Dendritic cell treated with granulocyte-macrophage colony-stimulating factor and Interleukin-4, amounts not matched to agents 40 ng/mL and 50 ng/mL, for 4 days (primary cell): ENCODE results near the gene EID3.
"Not testable (repeated sequence)": the region's sequence is repeated elsewhere in the genome, so short reads cannot be mapped to it uniquely, and the experiment has no call there.

Experiments
- H3K27ac Mint-ChIP-seq: one replicate; pipeline ENCODE4 v1.8.0; 2022; ENCODE audit warnings: mild to moderate bottlenecking, mixed read lengths
- H3K27me3 Mint-ChIP-seq: one replicate; pipeline ENCODE4 v1.8.0; 2022; ENCODE audit warnings: mild to moderate bottlenecking, mixed read lengths
- H3K36me3 Mint-ChIP-seq: one replicate; pipeline ENCODE4 v1.8.0; 2022; ENCODE audit warnings: low read depth, mixed read lengths
- H3K4me1 Mint-ChIP-seq: one replicate; pipeline ENCODE4 v1.8.0; 2022; ENCODE audit warnings: low read depth, mixed read lengths
- H3K4me3 Mint-ChIP-seq: one replicate; pipeline ENCODE4 v1.8.0; 2022; ENCODE audit warnings: mild to moderate bottlenecking, moderate library complexity, mixed read lengths
- H3K9me3 Mint-ChIP-seq: one replicate; pipeline ENCODE4 v1.8.0; 2022; ENCODE audit warnings: mixed read lengths
- intact Hi-C: fragments of 100-400 bp; cut with micrococcal nuclease; formaldehyde crosslinking; loops from one replicate; pipeline ENCODE4 v1.15.0; 2022

The EID3 gene

GRCh38 chr12:104312202-104312601 lies 8.7 kb downstream of the EID3 start:
- Mint-ChIP-seq H3K36me3 (peaks cover 85% of the 10 kb centered on the region), H3K4me3 (no peak overlapping the region), H3K27me3 (no peaks in the 10 kb centered on the region), H3K27ac (no peak overlapping the region), H3K9me3 (no peaks in the 10 kb centered on the region), H3K4me1 (peaks cover 23% of the 10 kb centered on the region)
- intact Hi-C loops = no loop called here

GRCh38 chr12:104312654-104313053 lies 9.1 kb downstream of the EID3 start:
- Mint-ChIP-seq H3K27me3 (no peaks in the 10 kb centered on the region), H3K4me1 (peaks cover 18% of the 10 kb centered on the region), H3K9me3 (no peaks in the 10 kb centered on the region), H3K4me3 (no peak overlapping the region), H3K27ac (no peak overlapping the region), H3K36me3 (peaks cover 85% of the 10 kb centered on the region)
- intact Hi-C loops = no loop called here

GRCh38 chr12:104313568-104314241 lies 10.2 kb downstream of the EID3 start:
- intact Hi-C loops = no loop called here
- Mint-ChIP-seq H3K27ac (peak overlapping the region; percentile 30), H3K4me1 (peaks cover 13% of the 10 kb centered on the region), H3K36me3 (peaks cover 90% of the 10 kb centered on the region), H3K27me3 (no peaks in the 10 kb centered on the region), H3K9me3 (no peaks in the 10 kb centered on the region), H3K4me3 (no peak overlapping the region)

GRCh38 chr12:104314242-104314614 lies 10.7 kb downstream of the EID3 start:
- H3K9me3 Mint-ChIP-seq = no peaks in the 10 kb centered on the region
- no peak overlapping the region for H3K4me3 Mint-ChIP-seq
- no peaks in the 10 kb centered on the region for H3K27me3 Mint-ChIP-seq
- H3K36me3 Mint-ChIP-seq = peaks cover 91% of the 10 kb centered on the region
- peaks cover 13% of the 10 kb centered on the region for H3K4me1 Mint-ChIP-seq
- peak overlapping the region; percentile 30 for H3K27ac Mint-ChIP-seq
- intact Hi-C loops = no loop called here

GRCh38 chr12:104315326-104316224 lies 12.0 kb downstream of the EID3 start:
- peaks cover 93% of the 10 kb centered on the region for H3K36me3 Mint-ChIP-seq
- H3K9me3 Mint-ChIP-seq = no peaks in the 10 kb centered on the region
- H3K4me3 Mint-ChIP-seq = no peak overlapping the region
- peaks cover 7% of the 10 kb centered on the region for H3K4me1 Mint-ChIP-seq
- no peak overlapping the region for H3K27ac Mint-ChIP-seq
- intact Hi-C loops = no loop called here
- no peaks in the 10 kb centered on the region for H3K27me3 Mint-ChIP-seq

- no peaks in the 10 kb centered on the region for H3K27me3 Mint-ChIP-seq
- intact Hi-C loops = no loop called here
- no peak overlapping the region for H3K4me3 Mint-ChIP-seq
- no peak overlapping the region for H3K27ac Mint-ChIP-seq
- H3K4me1 Mint-ChIP-seq = peaks cover 7% of the 10 kb centered on the region
- peaks cover 96% of the 10 kb centered on the region for H3K36me3 Mint-ChIP-seq
- H3K9me3 Mint-ChIP-seq = no peaks in the 10 kb centered on the region
Measured at GRCh38 chr12:104316936-104317335, 13.4 kb downstream of the EID3 start.

GRCh38 chr12:104317538-104318210 lies 14.1 kb downstream of the EID3 start:
- intact Hi-C loops = no loop called here
- no peaks in the 10 kb centered on the region for H3K27me3 Mint-ChIP-seq
- H3K9me3 Mint-ChIP-seq = no peaks in the 10 kb centered on the region
- no peak overlapping the region for H3K4me3 Mint-ChIP-seq
- H3K27ac Mint-ChIP-seq = no peak overlapping the region
- H3K4me1 Mint-ChIP-seq = peaks cover 7% of the 10 kb centered on the region
- peaks cover 96% of the 10 kb centered on the region for H3K36me3 Mint-ChIP-seq

GRCh38 chr12:104319028-104319427 lies 15.5 kb downstream of the EID3 start:
- Mint-ChIP-seq H3K27me3 (no peaks in the 10 kb centered on the region), H3K4me1 (peaks cover 2% of the 10 kb centered on the region), H3K4me3 (no peak overlapping the region), H3K36me3 (peaks cover 88% of the 10 kb centered on the region), H3K27ac (no peak overlapping the region), H3K9me3 (no peaks in the 10 kb centered on the region)
- intact Hi-C loops = no loop called here

- Mint-ChIP-seq H3K9me3 (no peaks in the 10 kb centered on the region), H3K4me1 (no peaks in the 10 kb centered on the region), H3K27me3 (no peaks in the 10 kb centered on the region), H3K36me3 (peaks cover 90% of the 10 kb centered on the region), H3K4me3 (no peak overlapping the region), H3K27ac (no peak overlapping the region)
- intact Hi-C loops = no loop called here
Measured at GRCh38 chr12:104319918-104320626, 16.5 kb downstream of the EID3 start.

GRCh38 chr12:104320627-104321024 lies 17.1 kb downstream of the EID3 start:
- H3K4me3 Mint-ChIP-seq = no peak overlapping the region
- H3K36me3 Mint-ChIP-seq = peaks cover 90% of the 10 kb centered on the region
- H3K27me3 Mint-ChIP-seq = no peaks in the 10 kb centered on the region
- intact Hi-C loops = no loop called here
- H3K27ac Mint-ChIP-seq = no peak overlapping the region
- H3K4me1 Mint-ChIP-seq = no peaks in the 10 kb centered on the region
- no peaks in the 10 kb centered on the region for H3K9me3 Mint-ChIP-seq

GRCh38 chr12:104321949-104322348 lies 18.4 kb downstream of the EID3 start:
- no peaks in the 10 kb centered on the region for H3K9me3 Mint-ChIP-seq
- peaks cover 90% of the 10 kb centered on the region for H3K36me3 Mint-ChIP-seq
- no peak overlapping the region for H3K27ac Mint-ChIP-seq
- H3K27me3 Mint-ChIP-seq = no peaks in the 10 kb centered on the region
- H3K4me3 Mint-ChIP-seq = no peak overlapping the region
- intact Hi-C loops = no loop called here
- H3K4me1 Mint-ChIP-seq = no peaks in the 10 kb centered on the region

GRCh38 chr12:104322533-104322932 lies 19.0 kb downstream of the EID3 start:
- H3K9me3 Mint-ChIP-seq = not testable (repeated sequence)
- peaks cover 90% of the 10 kb centered on the region for H3K36me3 Mint-ChIP-seq

GRCh38 chr12:104323899-104324298 lies 20.4 kb downstream of the EID3 start:
- intact Hi-C loops = no loop called here
- Mint-ChIP-seq H3K9me3 (no peaks in the 10 kb centered on the region), H3K27ac (no peak overlapping the region), H3K4me1 (no peaks in the 10 kb centered on the region), H3K36me3 (peaks cover 87% of the 10 kb centered on the region), H3K27me3 (no peaks in the 10 kb centered on the region), H3K4me3 (no peak overlapping the region)

More at GRCh38 chr12:104322533-104322932, 19.0 kb downstream of the EID3 start:
- H3K27me3 Mint-ChIP-seq, H3K27ac Mint-ChIP-seq, H3K4me3 Mint-ChIP-seq, intact Hi-C loops, H3K4me1 Mint-ChIP-seq: not testable (repeated sequence)

GRCh38 chr12:104328278-104328677 lies 24.7 kb downstream of the EID3 start:
- H3K4me3 Mint-ChIP-seq, intact Hi-C loops, H3K27me3 Mint-ChIP-seq, H3K4me1 Mint-ChIP-seq, H3K9me3 Mint-ChIP-seq, H3K27ac Mint-ChIP-seq: not testable (repeated sequence)
- H3K36me3 Mint-ChIP-seq = peaks cover 81% of the 10 kb centered on the region
